ENCODE data around the gene NPAS2. TPM values are rescaled to one million over a fixed set of nuclear protein-coding genes. Genes with fewer than 3 reads are reported as not detected.

Gene NPAS2
- total RNA-seq, 1 donor from 2014 or later, result 8.2 TPM

DNA sequence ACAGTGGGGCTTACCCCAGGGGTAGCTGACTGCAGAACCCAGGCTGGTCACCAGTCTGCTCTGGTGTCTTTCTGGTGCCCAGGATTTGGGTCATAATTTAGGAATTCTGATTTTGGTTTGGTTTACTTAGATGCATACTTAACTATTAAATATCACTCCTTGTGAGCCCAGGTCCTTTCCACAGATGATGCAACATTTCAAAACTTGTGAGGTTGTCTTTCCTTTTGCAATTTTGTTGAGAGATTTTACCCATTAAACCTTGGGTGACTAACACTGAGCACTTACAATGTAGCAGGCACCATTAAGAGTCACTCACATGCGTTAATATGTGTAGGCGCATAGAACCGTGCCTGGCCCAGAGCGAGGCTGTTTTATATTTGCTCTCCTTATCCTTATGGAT lies 120.3 kb downstream of the NPAS2 start:
- Histone ChIP-seq H3K36me3 (ENCODE audit: control insufficient read depth, insufficient read depth, low read length) (peaks cover 1% of the 10 kb centered on the region), H3K27me3 (ENCODE audit: control insufficient read depth, insufficient read depth, low read length) (no peaks in the 10 kb centered on the region), H3K4me3 (ENCODE audit: low read depth, low read length) (no peak overlapping the region)
- FAIRE-seq, result no peak
- no peak for TF ChIP-seq CTCF (IDR thresholded peaks at IDR 0.05; ENCODE audit: insufficient read depth, low read length, severe bottlenecking)
- no peak for DNase-seq (ENCODE audit: low read depth)

DNA sequence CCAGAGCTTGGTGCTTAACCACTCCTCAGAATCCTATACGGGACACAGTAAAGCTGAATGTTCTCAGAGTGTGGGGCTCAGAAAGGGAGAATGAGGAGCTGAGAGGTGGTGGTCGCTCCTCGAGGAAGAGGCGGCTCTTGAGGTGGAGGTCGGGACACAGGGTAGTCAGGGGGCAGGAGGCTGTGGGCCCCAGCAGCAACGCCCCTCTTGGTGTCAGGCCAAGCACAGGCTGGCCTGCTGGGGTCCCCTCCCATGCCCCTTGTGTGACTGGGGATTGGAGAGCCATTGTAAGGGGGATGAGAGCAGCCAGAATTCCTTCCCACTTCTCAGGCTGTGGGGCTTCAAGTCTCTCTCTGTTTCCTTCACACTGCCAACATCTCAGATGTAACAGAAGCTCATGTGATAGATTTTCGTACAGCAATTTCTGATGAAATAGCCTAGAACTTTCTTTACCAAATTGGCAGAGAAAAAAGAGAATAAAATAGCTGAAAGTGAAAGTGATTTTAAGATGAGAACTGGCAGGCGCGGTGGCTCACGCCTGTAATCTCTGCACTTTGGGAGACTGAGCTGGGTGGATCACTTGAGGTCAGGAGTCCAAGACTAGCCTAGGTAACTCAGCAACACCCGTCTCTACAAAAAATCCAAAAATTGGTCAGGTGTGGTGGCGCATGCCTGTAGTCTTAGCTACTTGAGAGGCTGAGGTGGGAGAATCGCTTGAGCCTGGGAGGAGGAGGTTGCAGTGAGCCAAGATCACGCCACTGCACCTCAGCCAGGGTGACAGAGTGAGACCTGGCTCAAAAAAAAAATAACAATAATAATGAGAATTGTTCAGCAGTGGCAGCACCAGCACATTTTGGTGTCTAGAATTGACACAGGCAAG lies 121.1 kb downstream of the NPAS2 start:
- FAIRE-seq, result no peak
- TF ChIP-seq CTCF (IDR thresholded peaks at IDR 0.05; ENCODE audit: insufficient read depth, low read length, severe bottlenecking), result no peak
- H3K4me3 ChIP-seq (ENCODE audit: low read depth, low read length), result no peak overlapping the region
- peaks cover 1% of the 10 kb centered on the region for H3K36me3 ChIP-seq (ENCODE audit: control insufficient read depth, insufficient read depth, low read length)
- no peaks in the 10 kb centered on the region for H3K27me3 ChIP-seq (ENCODE audit: control insufficient read depth, insufficient read depth, low read length)
- no peak for DNase-seq (ENCODE audit: low read depth)

DNA sequence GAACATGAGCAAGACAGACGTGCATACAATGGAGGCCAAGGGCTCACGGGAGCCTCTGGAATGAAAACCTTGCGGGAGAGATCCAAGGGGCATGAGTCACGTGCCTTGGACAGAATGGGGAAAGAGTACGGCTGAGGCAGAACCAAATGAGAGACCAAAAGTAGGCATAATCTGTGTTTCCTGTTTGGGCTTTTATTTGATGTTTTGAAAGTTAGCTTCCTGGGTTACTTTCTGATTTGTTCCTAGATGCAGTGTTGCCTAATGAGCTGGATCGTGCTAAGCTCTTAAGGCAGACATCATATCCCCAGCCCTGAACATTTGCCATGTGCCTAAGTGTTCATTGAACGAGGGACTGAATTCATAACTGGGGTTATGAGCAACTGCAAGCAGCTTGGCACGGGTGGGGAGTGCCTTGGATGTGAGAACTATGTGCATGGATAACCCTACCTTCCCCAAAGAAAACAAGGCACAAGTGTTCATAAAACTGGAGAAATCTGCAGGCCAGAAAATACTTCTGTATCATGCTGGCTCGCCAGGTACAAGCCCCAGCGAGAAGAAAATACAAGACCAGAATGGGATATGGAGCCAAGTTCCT lies 121.8 kb downstream of the NPAS2 start:
- no peaks in the 10 kb centered on the region for H3K27me3 ChIP-seq (ENCODE audit: control insufficient read depth, insufficient read depth, low read length)
- H3K4me3 ChIP-seq (ENCODE audit: low read depth, low read length), result no peak overlapping the region
- FAIRE-seq (peak; percentile 82), DNase-seq (ENCODE audit: low read depth) (no peak)
- TF ChIP-seq CTCF (IDR thresholded peaks at IDR 0.05; ENCODE audit: insufficient read depth, low read length, severe bottlenecking), result no peak
- peaks cover 1% of the 10 kb centered on the region for H3K36me3 ChIP-seq (ENCODE audit: control insufficient read depth, insufficient read depth, low read length)

DNA sequence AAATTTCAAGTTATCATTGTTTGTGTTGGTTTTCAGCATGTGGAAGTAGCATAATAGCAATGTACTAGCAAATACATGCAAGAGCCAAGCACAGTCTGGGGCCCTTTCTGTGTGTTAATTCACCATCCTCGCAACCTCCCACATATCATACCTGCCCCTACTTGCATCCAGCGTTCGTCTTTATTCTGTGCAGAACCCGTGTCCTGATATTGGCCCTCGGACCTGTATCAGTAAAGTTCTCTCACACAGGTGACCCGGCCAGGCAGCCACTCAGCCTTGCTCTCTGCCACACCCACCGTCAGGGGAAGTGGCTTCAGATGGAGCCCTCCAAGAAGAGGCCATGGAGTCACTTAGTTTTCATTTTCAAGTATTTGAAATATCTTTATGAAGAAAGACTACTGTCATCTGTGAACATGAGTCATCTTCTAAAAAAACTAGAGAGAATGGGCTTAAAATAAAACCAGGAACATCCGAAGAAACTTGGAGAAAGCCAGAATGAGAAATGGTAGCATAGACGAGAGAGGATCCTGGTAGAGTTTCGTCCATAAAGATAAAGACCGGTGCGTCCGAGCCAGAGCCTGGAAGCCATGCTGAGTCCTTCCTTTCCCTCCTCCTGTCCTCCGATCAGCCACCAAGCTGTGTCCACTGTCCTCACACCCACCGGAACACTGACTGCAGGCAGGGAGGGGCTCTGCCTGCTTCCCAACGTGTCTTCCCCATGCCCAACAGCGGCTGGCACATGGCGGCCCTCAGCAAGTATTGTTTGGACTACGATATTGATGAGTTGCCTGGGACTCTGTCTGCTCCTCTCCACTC lies 124.9 kb downstream of the NPAS2 start:
- FAIRE-seq, result peak; percentile 68
- no peak for DNase-seq (ENCODE audit: low read depth)
- no peak overlapping the region for H3K4me3 ChIP-seq (ENCODE audit: low read depth, low read length)
- TF ChIP-seq CTCF (IDR thresholded peaks at IDR 0.05; ENCODE audit: insufficient read depth, low read length, severe bottlenecking), result no peak
- H3K36me3 ChIP-seq (ENCODE audit: control insufficient read depth, insufficient read depth, low read length), result peaks cover 1% of the 10 kb centered on the region
- no peaks in the 10 kb centered on the region for H3K27me3 ChIP-seq (ENCODE audit: control insufficient read depth, insufficient read depth, low read length)

DNA sequence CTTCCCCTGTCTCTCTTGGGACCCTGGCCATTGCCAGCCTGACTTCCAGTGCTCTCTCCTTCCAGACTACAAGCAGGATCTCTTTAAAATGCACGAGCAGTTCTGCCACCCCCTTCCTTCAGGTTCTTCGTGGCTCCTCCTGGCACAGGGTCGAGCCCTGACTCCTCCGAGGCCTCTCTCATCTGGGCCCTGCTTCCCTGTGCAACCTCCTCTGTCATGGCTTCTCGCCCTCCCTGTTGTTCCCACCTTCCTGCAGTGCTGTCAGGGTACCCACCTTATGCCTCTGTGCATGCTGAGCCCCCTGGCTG lies 125.4 kb downstream of the NPAS2 start:
- no peak for TF ChIP-seq CTCF (IDR thresholded peaks at IDR 0.05; ENCODE audit: insufficient read depth, low read length, severe bottlenecking)
- DNase-seq (ENCODE audit: low read depth), result no peak
- H3K27me3 ChIP-seq (ENCODE audit: control insufficient read depth, insufficient read depth, low read length), result no peaks in the 10 kb centered on the region
- no peak for FAIRE-seq
- H3K36me3 ChIP-seq (ENCODE audit: control insufficient read depth, insufficient read depth, low read length), result peaks cover 1% of the 10 kb centered on the region
- no peak overlapping the region for H3K4me3 ChIP-seq (ENCODE audit: low read depth, low read length)
